Tibial artery (tissue), 4 donors: Measurements from ENCODE around the gene NCEH1.
"Not testable (repeated sequence)": the region's sequence is repeated elsewhere in the genome, so short reads cannot be mapped to it uniquely, and the experiment has no call there.

Experiments used
- DNase-seq, 2 donors: peaks; one replicate each; pipeline ENCODE4 v3.0.0-alpha.2; 2019
- H3K27ac ChIP-seq, 2 donors: fragments of 200-600 bp; sonication (generic) in 1 of 2; 1 replicate in 1 of 2; 2 replicates in 1 of 2; pipeline ENCODE4 v1.5.1; 2018 to 2019; ENCODE audit warnings: mild to moderate bottlenecking in 1 of 2
- H3K27me3 ChIP-seq, 2 donors: fragments of 200-600 bp; sonication (generic) in 1 of 2; one replicate each; pipeline versions ENCODE4 v1.5.1 to v1.6.0; 2016 to 2019
- H3K36me3 ChIP-seq, 3 donors: fragments of 200-600 bp; sonication (generic) in 2 of 3; one replicate each; pipeline ENCODE4 v1.5.1; 2016 to 2019; ENCODE audit warnings: mild to moderate bottlenecking in 2 of 3
- H3K4me1 ChIP-seq, 4 donors: fragments of 200-600 bp; sonication (generic) in 2 of 4; 1 replicate in 3 of 4; 2 replicates in 1 of 4; pipeline ENCODE4 v1.5.1; 2016 to 2019
- H3K4me3 ChIP-seq, 2 donors: fragments of 200-600 bp; sonication (generic) in 1 of 2; 1 replicate in 1 of 2; 2 replicates in 1 of 2; pipeline ENCODE4 v1.5.1; 2018 to 2019; ENCODE audit warnings: mild to moderate bottlenecking in 2 of 2
- H3K9me3 ChIP-seq, 3 donors: fragments of 200-600 bp; sonication (generic) in 1 of 3; one replicate each; pipeline ENCODE4 v1.5.1; 2016 to 2019
- CTCF ChIP-seq, 2 experiments: fragments of 200-600 bp in 1 of 2; fragments of 450-650 bp in 1 of 2; IDR thresholded peaks; one replicate each; pipeline ENCODE4 v1.5.1; 2017 to 2019; ENCODE audit warnings: antibody characterized with exemption in 2 of 2, mild to moderate bottlenecking in 1 of 2, moderate library complexity in 1 of 2
- intact Hi-C: fragments of 100-400 bp; cut with DNase I; formaldehyde crosslinking; loops from one replicate; pipeline ENCODE4 v1.15.0; 2023; ENCODE audit warnings: low total_unique reads

Gene NCEH1

DNA sequence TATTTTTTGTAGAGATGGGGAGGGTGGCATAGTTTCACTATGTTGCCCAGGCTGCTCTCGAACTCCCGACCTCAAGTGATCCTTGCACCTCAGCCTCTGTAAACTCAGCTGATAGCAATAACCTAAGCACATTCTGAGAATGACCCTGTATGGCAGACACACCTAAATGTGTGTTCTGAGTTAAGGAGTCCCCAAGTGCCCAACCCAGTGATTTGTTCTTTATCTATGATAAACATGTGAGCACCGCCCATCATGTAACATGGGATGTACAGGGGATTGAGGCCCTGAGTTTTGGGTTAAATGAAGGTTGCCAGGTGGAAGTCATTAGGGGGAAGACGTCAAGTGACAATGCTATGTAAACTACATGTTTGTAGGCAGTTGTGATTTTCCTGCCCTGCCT, 5.7 kb downstream of the NCEH1 start:
- H3K4me1 ChIP-seq: peaks cover 0 to 32% (median 14%) of the 10 kb centered on the region in 4 donors
- no peak overlapping the region for H3K4me3 ChIP-seq
- TF ChIP-seq CTCF (IDR thresholded peaks at IDR 0.05): no peak
- H3K9me3 ChIP-seq: no peaks in the 10 kb centered on the region
- DNase-seq: no peak
- no peaks in the 10 kb centered on the region for H3K27me3 ChIP-seq
- no peak overlapping the region for H3K27ac ChIP-seq
- intact Hi-C loops: no loop called here
- no peaks in the 10 kb centered on the region for H3K36me3 ChIP-seq

DNA sequence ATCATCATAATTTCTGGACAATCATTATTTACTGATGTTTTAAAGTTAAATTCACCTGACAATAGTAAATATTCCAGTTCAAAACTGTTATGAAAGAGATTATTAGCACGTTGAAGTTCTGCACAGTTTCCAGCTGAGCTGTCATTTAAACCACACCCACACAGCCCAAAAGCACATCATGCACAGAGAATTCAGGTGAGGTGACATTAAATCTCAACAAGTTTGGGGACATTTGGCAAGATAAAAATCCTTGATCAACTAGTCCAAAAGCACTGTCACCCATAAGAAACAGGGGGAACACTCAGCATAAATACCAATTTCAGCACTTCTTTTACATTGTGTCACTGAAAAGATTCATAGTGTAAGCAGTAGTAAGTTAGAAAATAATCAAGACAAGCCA, 6.9 kb downstream of the NCEH1 start:
- intact Hi-C loops: no loop called here
- no peaks in the 10 kb centered on the region for H3K9me3 ChIP-seq
- no peak for DNase-seq
- TF ChIP-seq CTCF (IDR thresholded peaks at IDR 0.05): no peak
- H3K4me3 ChIP-seq: no peak overlapping the region
- H3K27ac ChIP-seq: no peak overlapping the region
- no peaks in the 10 kb centered on the region for H3K36me3 ChIP-seq
- H3K27me3 ChIP-seq: no peaks in the 10 kb centered on the region
- H3K4me1 ChIP-seq: peaks cover 0 to 32% (median 7%) of the 10 kb centered on the region in 4 donors

DNA sequence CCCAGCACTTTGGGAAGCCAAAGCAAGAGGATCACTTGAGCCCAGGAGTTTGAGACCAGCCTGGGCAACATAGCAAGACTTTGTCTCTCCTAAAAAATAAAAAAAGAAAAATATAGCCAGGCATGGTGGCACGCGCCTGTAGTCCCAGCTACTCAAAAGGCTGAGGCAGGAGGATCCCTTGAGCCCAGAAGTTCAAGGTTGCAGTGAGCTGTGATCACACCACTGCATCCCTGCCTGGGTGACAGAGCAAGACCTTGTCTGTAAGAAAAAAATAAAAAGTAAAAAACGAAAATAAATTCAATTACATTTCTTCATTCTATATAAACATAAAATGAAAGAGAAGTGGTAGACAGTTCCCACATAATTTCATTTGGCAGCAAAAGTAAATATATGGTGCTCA, 8.1 kb downstream of the NCEH1 start:
- H3K27ac ChIP-seq, H3K36me3 ChIP-seq, H3K27me3 ChIP-seq, intact Hi-C loops, H3K9me3 ChIP-seq, DNase-seq, H3K4me3 ChIP-seq: not testable (repeated sequence)
- peaks cover 0 to 23% (median 4%) of the 10 kb centered on the region in 4 donors for H3K4me1 ChIP-seq

DNA sequence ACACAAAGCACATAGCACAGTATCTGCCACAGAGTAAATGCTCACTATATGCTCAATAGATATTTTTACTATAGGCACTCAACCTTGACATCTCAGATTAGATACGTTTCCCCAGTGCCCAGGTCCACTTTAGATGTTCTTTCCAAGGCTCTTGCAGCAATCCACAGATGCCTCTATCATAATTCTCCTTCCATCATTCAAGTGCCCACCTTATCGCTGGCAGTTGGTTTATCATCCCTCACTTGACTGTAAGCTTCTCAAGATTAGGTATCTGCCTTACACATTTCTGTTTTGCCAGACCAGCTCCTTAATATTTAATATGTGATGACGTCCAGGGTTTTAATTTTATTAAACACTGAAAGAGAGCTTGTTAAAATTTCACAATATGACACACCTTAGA, 8.6 kb downstream of the NCEH1 start:
- TF ChIP-seq CTCF (IDR thresholded peaks at IDR 0.05): no peak
- H3K27ac ChIP-seq: no peak overlapping the region
- intact Hi-C loops: no loop called here
- H3K36me3 ChIP-seq: no peaks in the 10 kb centered on the region
- H3K9me3 ChIP-seq: no peaks in the 10 kb centered on the region
- H3K4me3 ChIP-seq: no peak overlapping the region
- no peaks in the 10 kb centered on the region for H3K27me3 ChIP-seq
- peaks cover 0 to 21% (median 4%) of the 10 kb centered on the region in 4 donors for H3K4me1 ChIP-seq
- no peak for DNase-seq

DNA sequence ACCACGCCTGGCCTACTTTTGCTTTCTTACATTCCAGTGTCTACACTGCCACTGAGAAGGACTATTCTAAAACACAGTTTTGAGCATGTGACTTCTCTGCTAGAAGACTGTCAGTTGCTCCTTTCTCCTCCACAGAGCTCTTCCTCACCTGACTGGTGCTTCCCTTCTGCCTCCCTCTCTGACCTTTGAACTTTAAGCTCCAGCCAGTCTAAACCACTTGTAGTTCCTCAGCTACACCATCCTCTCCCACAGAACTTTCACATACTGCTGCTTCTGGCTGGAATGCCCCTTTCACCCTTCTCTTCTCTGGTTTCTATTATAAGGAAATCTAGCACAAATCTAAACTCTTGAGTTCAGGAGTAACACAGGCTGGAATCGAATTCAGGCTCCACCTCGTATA, 9.1 kb downstream of the NCEH1 start:
- peaks cover 0 to 21% (median 4%) of the 10 kb centered on the region in 4 donors for H3K4me1 ChIP-seq
- no peak overlapping the region for H3K27ac ChIP-seq
- no peaks in the 10 kb centered on the region for H3K36me3 ChIP-seq
- no peak for TF ChIP-seq CTCF (IDR thresholded peaks at IDR 0.05)
- no peak overlapping the region for H3K4me3 ChIP-seq
- intact Hi-C loops: no loop called here
- DNase-seq: no peak
- no peaks in the 10 kb centered on the region for H3K9me3 ChIP-seq
- no peaks in the 10 kb centered on the region for H3K27me3 ChIP-seq

DNA sequence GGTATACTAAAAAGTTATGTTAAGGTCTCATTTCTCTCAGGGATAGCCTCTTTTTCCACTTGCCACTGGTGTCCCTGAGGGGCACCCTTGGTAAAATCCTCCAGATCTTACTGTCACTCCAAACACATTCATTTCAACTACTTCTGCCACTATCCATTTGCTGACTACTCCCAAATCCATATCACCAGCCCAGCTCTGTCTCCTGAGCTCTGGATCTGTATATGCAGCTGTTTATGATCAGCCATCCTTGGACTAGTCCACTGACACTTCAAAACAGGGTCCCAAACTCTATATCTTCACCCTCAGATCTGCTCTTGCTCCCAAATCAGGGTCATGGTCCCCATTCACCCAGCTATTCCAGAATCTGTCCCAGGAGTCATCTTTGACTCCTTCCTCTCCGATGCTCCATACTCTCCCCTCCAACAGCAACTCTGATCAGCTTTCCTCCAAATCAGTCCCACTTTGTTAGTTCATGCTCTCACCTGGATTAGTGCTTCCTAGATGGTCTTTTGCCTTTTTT, 9.9 kb downstream of the NCEH1 start:
- peaks cover 0 to 21% (median 4%) of the 10 kb centered on the region in 4 donors for H3K4me1 ChIP-seq

More for the DNA sequence above, 9.9 kb downstream of the NCEH1 start:
- no peak for DNase-seq
- Histone ChIP-seq H3K36me3 (no peaks in the 10 kb centered on the region), H3K27me3 (no peaks in the 10 kb centered on the region), H3K27ac (no peak overlapping the region), H3K9me3 (no peaks in the 10 kb centered on the region), H3K4me3 (no peak overlapping the region)
- intact Hi-C loops: no loop called here
- no peak for TF ChIP-seq CTCF (IDR thresholded peaks at IDR 0.05)
